T47D (cell line): ENCODE measurements around the gene SLC45A1.

Source experiments
- DNase-seq, 2 experiments: peaks; one replicate each; pipeline versions ENCODE4 v3.0.0 to v3.0.0-alpha.2; 2011 to 2012; ENCODE audit warnings: low read depth in 1 of 2, low spot score in 1 of 2
- JUND ChIP-seq: IDR thresholded peaks from 2 replicates; pipeline ENCODE4 v1.6.1; 2012; ENCODE audit warnings: low read depth
- in situ Hi-C: cut with HindIII; loops from 2 replicates; pipeline ENCODE4 v1.10.0; 2016; ENCODE audit warnings: low sequenced_read_pairs, low pct_unique_long_range_greater_than_20kb

Gene SLC45A1

DNA sequence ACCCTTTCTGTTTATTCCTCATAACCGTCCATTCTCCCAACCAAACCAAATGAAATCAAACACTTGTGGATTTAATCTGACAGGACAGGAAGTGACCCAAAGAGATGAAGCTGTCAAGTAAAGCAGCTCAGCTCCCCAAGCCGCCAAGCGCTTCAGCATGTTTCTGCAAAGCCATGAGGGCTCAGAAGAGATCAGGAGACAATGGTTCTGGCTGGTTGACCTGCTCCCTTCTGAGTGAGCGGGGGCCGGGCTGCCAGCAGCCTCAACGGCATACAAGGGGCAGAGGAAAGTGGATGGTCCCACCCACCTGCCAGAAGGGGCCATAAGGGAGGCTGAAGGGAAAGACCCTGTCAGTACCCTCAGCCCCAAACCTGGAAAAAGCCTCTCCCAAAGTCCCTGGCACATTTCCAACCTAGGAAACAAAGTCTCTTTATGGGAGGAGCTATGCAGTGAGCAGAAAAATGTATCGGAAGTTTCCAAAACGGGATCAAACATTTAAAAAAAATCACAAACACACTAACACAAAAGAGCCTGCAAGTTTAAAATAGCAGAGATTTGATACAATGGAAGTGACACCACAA is 45.4 kb downstream of the SLC45A1 start:
- no peak for DNase-seq
- no peak for TF ChIP-seq JUND
- in situ Hi-C loops, result no loop called here

DNA sequence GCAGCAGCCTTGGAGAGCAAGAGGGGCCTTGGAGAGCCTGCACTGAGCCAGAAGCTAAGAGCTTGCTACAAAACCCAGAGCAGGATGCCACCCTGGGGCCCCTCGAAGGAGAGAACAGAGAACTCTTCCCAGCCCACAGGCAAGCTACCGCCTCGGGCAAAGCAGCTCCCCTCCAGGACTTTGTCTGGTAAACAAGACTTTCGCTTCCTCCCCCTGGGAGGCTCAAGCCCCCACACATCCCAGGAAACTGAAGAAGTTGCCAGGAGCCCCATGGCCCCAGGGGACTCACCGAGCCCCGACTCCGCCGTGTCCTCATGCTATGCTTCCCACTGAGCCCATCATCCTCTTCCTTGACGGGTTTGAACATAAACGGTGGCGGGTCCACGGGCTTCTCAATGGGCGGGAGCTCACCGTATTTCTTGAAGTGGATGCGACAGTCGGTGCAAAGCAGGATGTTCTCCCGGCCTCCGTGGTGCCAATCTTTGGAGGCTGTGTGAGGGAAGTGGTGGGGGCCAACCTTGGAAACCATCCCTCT is 45.9 kb downstream of the SLC45A1 start:
- no peak for DNase-seq
- in situ Hi-C loops, result no loop called here
- no peak for TF ChIP-seq JUND

DNA sequence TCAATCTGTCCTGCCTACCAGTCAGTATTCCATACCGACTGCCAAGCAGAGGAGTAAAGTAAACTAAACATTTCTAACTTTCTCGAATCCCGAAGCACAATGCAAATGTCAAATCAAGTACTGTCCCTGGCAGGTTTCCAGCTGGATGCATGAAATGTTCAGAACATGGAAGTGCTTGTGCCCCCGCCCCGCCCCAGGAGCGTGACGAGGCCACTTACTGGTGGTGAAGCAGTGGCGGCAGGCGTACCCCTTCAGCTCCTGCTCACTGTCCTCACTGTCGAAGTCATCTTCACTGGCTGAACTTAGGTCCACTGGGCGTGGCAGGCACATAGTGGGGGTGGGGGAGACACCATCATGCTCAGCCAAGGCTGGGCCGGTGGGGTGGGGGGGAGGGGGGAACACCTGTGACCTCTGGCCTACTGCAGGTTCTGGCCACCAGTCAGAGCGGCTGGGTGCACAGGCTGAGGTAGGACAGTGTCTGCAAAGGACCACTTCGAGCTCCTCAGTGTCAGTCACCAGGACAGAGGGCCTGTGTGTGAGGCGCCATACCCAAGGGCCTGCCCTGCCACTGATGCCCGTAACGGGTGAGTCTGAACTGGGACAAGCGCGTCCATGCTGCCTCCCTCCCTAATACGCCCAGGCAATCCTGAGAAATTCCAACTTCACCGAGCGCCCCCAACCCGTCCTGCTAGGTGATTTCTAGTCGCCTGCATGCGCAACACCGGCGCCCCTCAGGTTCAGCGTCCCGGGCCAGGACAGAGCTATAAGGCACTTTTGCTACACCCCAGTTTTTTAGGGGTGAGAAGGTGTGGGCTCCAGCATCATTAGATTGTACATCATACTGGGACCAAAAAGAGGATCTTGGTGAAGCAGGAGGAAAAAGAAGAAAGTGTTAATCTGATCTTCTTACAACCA is 46.9 kb downstream of the SLC45A1 start:
- in situ Hi-C loops, result no loop called here
- no peak for DNase-seq
- TF ChIP-seq JUND, result no peak

DNA sequence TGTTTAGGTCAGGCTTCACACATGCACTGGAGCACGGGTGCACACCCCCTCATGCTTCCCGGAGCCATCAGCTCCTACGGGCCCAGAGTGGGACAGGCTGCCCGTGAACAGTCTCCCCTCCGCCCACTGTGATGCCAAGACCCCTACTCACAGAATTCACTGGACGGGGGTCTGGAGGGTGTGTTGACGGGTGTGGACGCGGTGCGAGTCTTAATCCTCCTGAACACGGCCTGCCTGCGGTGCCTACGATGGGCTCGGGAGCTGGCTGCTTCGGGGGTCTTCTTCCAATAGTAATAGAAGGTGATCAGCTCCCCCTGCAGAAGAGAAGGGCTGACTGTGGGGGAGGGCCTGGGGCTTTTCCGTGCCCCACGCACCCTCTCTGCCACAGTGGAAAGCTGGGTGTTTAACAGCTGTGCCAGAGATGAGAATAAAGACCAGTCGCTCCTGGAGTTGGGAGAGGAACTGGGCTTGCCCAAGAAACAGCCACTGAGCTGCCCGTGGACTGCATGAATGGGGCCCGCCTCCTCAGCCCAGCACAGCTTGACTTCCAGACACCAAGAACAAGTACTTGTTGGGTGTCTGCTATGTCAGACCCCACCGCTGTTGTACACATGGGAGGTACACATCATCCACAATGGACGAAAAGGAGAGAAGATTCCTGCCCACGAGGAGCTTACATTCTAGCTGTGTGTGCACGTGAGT is 47.9 kb downstream of the SLC45A1 start:
- DNase-seq, result no peak
- no peak for TF ChIP-seq JUND
- in situ Hi-C loops, result no loop called here

DNA sequence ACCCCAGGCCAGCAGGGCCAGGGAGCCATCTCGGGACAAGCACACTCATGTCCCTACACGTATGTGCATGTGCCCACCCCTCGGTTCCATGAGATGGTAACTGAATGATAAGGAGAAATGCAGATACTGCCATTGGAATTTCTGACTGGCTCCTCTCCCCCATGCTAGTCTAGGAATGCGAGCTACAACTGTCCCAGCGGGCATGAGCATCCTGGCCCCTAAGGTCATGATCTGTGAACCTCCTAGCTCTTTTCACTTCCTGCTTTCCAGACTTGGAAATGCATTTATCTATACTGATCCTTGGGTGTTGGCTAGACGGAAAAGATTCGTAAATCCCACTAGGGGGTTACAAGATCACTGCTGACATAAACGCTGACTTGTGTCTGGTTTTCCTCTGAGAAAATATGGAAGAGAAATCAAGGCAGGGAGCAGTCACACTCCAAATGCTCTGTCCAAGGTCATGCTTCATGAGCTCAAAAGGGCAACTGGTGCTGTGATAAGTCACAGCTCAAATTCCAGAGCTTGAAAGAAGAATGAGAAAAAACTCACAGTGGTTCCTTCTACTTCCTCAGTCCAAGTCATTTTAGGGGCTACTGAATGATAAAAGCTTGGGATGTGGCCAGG is 49.8 kb downstream of the SLC45A1 start:
- in situ Hi-C loops, result no loop called here
- TF ChIP-seq JUND, result no peak
- no peak for DNase-seq

DNA sequence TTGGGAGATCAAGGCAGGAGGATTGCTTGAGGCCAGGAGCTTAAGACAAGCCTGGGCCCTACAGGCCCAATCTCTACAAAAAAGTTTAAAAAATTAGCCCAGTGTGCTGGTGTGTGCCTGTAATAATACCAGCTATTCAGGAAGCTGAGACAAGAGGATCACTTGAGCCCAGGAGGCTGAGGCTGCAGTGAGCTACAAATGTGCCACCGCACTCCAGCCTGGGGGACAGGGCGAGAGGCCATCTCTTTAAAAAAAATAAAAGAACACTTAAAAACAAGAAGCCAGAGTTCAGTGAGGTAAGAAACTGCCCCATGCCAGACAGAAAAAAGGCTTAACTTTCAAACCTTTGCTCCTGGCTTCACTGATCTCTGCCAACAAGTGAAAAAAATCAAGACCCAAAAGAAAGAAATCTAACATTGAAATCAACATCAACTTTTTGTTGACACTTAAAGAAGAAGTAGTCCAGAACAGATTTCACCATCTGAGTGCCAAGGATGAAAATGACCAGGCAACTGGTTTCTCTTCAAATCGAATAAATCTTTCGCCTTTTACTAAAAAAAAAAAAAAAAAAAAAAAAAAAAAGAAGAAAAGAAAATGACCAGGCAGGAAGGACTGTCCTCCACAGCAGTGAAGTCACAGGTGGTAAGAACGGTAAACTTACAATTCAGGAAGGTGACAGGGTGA is 51.2 kb downstream of the SLC45A1 start:
- TF ChIP-seq JUND, result no peak

DNA sequence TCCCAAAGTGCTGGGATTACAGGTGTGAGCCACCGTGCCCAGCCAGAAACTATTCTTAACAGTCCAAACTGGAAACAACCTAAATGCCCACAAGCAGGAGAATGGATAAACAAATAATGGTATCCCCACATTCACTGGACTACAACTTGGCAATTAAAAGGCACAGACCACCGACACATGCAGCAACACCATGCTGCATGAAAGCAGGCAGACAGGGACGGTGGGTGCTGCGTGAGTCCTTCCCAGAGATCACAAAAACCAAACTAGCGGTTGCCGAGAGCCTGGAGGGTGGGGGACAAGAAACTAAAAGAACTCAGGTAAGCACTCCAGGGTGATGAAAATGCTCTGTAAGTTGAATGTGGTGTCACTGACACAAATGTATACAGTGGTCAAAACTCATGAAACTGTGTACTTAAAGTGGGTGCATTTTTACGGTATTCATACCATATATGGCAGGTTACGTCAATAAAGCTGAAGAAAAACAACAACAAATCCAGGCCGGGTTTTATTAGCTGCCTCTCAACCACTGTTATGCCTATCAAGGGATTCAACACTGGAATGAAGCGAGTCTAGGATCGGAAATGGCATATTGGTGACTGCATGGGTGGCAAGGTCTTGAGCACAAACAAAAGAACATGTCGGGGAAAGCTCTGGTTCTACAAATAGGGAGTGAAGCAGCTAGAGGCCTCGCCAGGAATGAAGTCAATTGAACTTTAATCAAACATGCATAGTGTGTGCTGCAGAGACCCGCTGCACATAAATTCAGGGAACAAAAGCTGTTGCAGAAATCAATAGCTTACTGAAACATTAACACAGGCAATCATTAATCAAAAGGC is 52.4 kb downstream of the SLC45A1 start:
- DNase-seq, result no peak
- in situ Hi-C loops, result no loop called here
- TF ChIP-seq JUND, result no peak

More for the DNA sequence above, 51.2 kb downstream of the SLC45A1 start:
- DNase-seq, result no peak
- in situ Hi-C loops, result no loop called here

DNA sequence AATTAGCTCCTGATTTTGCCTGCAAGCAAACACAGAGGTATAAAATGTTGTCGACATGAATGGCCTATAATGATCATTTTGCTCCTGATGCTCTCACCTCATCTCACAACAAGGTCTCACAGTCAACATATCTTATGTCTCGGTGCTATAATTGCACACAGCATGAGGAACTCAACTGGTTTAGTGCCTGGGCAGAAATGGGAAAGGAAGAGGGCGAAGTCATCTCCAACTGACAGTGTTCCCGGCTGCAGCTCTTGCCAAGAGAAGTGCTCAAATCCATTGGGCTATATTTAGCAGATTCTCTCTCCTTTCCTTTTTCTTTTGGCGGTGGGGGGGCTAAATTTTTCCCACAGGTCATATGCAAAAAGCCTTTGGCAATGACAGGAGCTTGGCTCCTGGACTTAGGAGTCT is 53.0 kb downstream of the SLC45A1 start:
- in situ Hi-C loops, result no loop called here
- DNase-seq, result no peak
- no peak for TF ChIP-seq JUND

DNA sequence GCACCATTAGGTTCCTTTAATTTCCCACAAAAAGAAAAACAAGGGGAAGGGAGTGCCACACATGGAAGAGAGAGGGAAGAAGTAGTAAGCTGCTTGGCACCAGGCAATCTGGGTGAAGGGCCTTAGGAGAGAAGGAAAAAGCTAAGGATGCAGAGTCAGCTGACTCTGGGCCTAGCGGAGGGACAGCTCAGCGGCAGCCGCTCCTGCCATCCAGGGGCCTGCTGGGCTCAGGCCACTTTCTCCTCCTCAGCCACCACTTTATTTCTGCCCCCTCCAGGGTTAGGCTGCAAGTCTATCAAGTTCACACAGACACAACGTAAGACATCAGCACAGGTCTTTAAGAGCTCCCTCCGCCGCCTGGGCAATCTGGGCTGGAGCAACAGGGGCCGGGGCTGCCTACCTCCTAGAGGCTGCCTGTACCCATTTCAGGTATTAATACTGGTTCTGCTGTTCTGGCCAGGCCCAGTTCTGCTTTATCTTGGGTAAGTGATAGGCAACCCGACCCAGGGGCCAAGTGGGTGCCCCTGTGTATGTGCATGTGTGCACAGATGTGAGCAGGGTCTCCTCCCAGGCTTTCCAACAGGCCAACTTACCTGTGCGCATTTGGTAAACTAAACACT is 53.6 kb downstream of the SLC45A1 start:
- no peak for TF ChIP-seq JUND
- in situ Hi-C loops, result no loop called here
- DNase-seq, result no peak

DNA sequence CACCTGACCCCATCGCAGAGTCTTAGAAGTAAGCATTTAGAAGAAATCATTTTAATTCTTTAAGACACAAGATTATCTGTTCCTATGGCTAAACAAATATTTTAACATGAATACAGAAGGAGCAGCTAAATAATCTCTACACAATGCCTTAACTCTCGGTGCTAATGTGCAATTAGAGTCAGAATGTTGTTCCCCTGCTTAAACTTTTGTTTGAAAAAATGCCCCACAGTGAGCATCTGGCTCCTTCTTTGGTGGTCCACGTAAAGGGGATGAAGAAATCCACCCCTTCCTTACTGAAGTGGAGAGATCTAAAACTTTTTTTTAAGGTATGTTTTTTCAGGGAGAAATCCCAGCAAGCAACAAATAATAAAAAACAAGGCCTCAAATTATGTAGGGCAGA is 55.2 kb downstream of the SLC45A1 start:
- in situ Hi-C loops, result no loop called here
- DNase-seq, result no peak
- no peak for TF ChIP-seq JUND

DNA sequence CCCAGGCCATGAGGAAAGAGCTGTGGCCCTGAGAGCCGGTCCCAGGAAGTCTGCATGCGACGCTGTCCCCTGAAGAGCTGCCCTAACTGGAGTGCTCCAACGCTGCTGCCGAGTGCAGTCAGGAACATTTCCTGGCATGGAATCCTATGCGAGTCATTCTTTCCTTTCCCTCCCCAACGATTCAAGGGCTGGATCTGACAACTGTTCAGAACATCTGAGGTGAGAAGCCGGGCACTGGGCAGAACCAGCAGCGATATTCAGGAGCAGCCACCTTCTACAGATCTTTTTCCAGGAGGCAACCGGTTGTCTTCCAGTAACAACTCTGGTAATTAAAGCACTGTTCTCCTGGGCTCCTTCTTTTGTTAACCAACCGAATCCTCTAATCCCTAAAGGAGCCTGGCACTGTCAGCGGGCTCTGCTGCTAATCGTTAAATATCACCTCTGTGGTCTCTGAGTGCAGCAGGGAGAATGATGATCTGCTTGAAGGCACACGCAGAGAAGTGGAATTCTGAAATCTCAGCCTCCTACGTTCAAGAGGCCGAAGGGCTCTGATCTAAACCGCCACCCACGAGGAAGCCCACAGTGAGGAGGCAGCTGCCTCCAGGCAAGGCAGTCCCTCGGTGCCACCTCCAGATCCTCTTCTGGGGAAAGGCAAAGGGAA is 55.8 kb downstream of the SLC45A1 start:
- in situ Hi-C loops, result no loop called here

More for the DNA sequence above, 55.8 kb downstream of the SLC45A1 start:
- TF ChIP-seq JUND, result no peak
- DNase-seq, result no peak
